ENCODE results near the gene PDE4D.

DNA sequence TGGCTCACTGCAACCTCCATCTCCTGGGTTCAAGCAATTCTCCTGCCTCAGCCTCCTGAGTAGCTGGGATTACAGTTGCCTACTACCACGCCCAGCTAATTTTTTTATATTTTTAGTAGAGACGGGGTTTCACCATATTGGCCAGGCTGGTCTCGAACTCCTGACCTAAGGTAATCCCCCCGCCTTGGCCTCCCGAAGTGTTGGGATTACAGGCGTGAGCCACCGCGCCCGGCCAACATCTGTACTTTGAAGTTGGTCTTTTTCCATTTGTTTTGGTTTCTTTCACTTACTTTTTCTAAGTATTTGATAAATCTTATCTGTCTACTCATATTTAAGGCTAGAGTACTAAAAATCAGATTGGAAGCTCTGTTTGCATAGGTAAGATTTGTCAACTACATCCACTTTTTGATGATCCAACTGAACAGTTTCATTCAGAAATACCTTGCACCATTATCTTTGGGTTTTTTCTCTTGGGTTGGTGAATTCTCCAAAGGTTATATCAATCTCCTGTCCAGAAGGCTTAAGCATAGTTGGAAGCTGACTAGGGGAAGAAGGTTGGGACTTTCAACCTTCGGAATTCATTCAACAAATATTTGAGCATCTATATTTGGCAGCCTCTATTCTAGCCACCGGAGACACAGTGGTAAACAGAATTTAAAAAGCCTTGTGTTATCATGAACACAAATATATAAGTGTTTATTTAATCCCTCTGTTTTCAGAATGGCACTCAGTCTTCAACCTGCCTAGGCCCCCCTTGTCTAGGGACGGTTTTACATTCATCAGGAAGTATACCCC lies 821.6 kb downstream of the PDE4D start:
- TF ChIP-seq, protein P1, sequence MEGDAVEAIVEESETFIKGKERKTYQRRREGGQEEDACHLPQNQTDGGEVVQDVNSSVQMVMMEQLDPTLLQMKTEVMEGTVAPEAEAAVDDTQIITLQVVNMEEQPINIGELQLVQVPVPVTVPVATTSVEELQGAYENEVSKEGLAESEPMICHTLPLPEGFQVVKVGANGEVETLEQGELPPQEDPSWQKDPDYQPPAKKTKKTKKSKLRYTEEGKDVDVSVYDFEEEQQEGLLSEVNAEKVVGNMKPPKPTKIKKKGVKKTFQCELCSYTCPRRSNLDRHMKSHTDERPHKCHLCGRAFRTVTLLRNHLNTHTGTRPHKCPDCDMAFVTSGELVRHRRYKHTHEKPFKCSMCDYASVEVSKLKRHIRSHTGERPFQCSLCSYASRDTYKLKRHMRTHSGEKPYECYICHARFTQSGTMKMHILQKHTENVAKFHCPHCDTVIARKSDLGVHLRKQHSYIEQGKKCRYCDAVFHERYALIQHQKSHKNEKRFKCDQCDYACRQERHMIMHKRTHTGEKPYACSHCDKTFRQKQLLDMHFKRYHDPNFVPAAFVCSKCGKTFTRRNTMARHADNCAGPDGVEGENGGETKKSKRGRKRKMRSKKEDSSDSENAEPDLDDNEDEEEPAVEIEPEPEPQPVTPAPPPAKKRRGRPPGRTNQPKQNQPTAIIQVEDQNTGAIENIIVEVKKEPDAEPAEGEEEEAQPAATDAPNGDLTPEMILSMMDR (conservative IDR thresholded peaks at IDR 0.05; ENCODE audit: low read depth, low read length): no peak
- TF ChIP-seq MAFK (IDR thresholded peaks at IDR 0.05; ENCODE audit: low read depth, low read length): no peak
- TF ChIP-seq, protein P2, sequence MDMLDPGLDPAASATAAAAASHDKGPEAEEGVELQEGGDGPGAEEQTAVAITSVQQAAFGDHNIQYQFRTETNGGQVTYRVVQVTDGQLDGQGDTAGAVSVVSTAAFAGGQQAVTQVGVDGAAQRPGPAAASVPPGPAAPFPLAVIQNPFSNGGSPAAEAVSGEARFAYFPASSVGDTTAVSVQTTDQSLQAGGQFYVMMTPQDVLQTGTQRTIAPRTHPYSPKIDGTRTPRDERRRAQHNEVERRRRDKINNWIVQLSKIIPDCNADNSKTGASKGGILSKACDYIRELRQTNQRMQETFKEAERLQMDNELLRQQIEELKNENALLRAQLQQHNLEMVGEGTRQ (IDR thresholded peaks at IDR 0.05; ENCODE audit: low read depth, low read length): no peak
- TF ChIP-seq POLR2A (IDR thresholded peaks at IDR 0.05; ENCODE audit: low read depth, low read length): no peak
- no peak for TF ChIP-seq BHLHE40 (IDR thresholded peaks at IDR 0.05; ENCODE audit: low read depth, low read length)

All from IMR-90 (cell line).